Activated CD8-positive, alpha-beta memory T cell treated with anti-CD3 and anti-CD28 coated beads for 1 hour (primary cell): ENCODE data around the gene MAP1LC3B.

Experiments
- DNase-seq, 2 donors: peaks; one replicate each; pipeline ENCODE4 v3.0.0-alpha.2; 2020; ENCODE audit warnings: low read depth in 1 of 2; ENCODE audit errors: extremely low read depth in 1 of 2

MAP1LC3B gene

GRCh38 chr16:87451563-87452210, 59.6 kb downstream of the MAP1LC3B start:
- DNase-seq, result no peak

GRCh38 chr16:87453326-87453725, 61.2 kb downstream of the MAP1LC3B start:
- DNase-seq, result no peak
